Aorta (tissue), 5 donors: ENCODE data around the gene MYH13. TPM values are rescaled to one million over a fixed set of nuclear protein-coding genes. Genes with fewer than 3 reads are reported as not detected.

Experiments
- ATAC-seq: fragments of 200-7000 bp; cut with Tn5 transposase; one replicate; pipeline ENCODE4 v1.9.1; 2022; ENCODE audit warnings: moderate library complexity; ENCODE audit not compliant: low FRiP score
- DNase-seq, 2 donors: peaks; one replicate each; pipeline ENCODE4 v3.0.0-alpha.2; 2020
- H3K27ac ChIP-seq, 2 donors: one replicate each; pipeline ENCODE4 v1.5.1; 2013; ENCODE audit warnings: low read length in 2 of 2, mild to moderate bottlenecking in 2 of 2, moderate library complexity in 2 of 2, control low read depth in 1 of 2, inconsistent platforms in 1 of 2, low read depth in 1 of 2
- H3K27me3 ChIP-seq, 2 donors: one replicate each; pipeline ENCODE4 v1.6.1; 2013; ENCODE audit warnings: control low read depth in 1 of 2, low read length in 1 of 2, mild to moderate bottlenecking in 1 of 2, moderate library complexity in 1 of 2; ENCODE audit not compliant: insufficient read depth in 2 of 2, control insufficient read depth in 1 of 2
- H3K36me3 ChIP-seq, 2 donors: one replicate each; pipeline ENCODE4 v1.6.1; 2013; ENCODE audit warnings: control low read depth in 1 of 2, low read length in 1 of 2, mild to moderate bottlenecking in 1 of 2; ENCODE audit not compliant: insufficient read depth in 2 of 2, control insufficient read depth in 1 of 2
- H3K4me1 ChIP-seq, 2 donors: one replicate each; pipeline ENCODE4 v1.6.1; 2013; ENCODE audit warnings: low read length in 2 of 2, control low read depth in 1 of 2, mild to moderate bottlenecking in 1 of 2, moderate library complexity in 1 of 2; ENCODE audit not compliant: insufficient read depth in 2 of 2, control insufficient read depth in 1 of 2
- H3K4me3 ChIP-seq, 2 donors: one replicate each; pipeline ENCODE4 v1.5.1; 2013; ENCODE audit warnings: low read length in 2 of 2, control low read depth in 1 of 2, mild to moderate bottlenecking in 1 of 2
- H3K9me3 ChIP-seq: one replicate; pipeline ENCODE4 v1.6.1; 2013; ENCODE audit warnings: mild to moderate bottlenecking, low read length; ENCODE audit not compliant: control insufficient read depth
- WGBS, 2 donors: extraction: QIAGEN DNeasy Blood & Tissue Kit; methylation state at CpG; one replicate each; pipeline ENCODE4 v1.1.7; 2013; 5-methylcytosine and 5-hydroxymethylcytosine counted together
- intact Hi-C, 2 donors: fragments of 100-400 bp; cut with DNase I; formaldehyde crosslinking; loops; one replicate each; pipeline versions ENCODE4 v1.14.2 to v1.15.0; 2022
- polyA plus RNA-seq, 2 donors: library from polyadenylated mRNA; stranded (reverse); fragments of 200-250 nt; gene quantifications; one replicate each; pipeline ENCODE4 v1.2.3, GENCODE V29; 2013
- total RNA-seq, 2 donors: library from RNA; stranded (reverse); fragmentation: NEBNext Ultra II Directional; extraction: Animal tissue kit (Norgen Biotek cat#: 25700); gene quantifications; one replicate each; pipeline ENCODE4 v1.2.1, GENCODE V29; 2021
- donor health status: healthy with polysubstance abuse.
- donor health status: Bipolar disorder and iron deficiency.
- donor health status: DM: no; HTN: no; CAD: no.
- donor health status: DM: no; HTN: no; CAD: no.
- donor health status: DM: yes; HTN: yes; CAD: no.

MYH13 gene
- total and polyA plus RNA-seq, 4 donors: not detected

- H3K4me1 ChIP-seq: no peaks in the 10 kb centered on the region
- intact Hi-C loops: no loop called here
- WGBS, 2 donors: 32 to 36% methylated on average over 3 of the region's 3 CpGs
- peaks cover 1% of the 10 kb centered on the region for H3K9me3 ChIP-seq
- no peak overlapping the region for H3K4me3 ChIP-seq
- no peaks in the 10 kb centered on the region for H3K36me3 ChIP-seq
- H3K27me3 ChIP-seq: peaks cover 0 to 4% of the 10 kb centered on the region in 2 donors
- ATAC-seq (no peak), DNase-seq (no peak)
- no peak overlapping the region for H3K27ac ChIP-seq
Measured at GRCh38 chr17:10278218-10278617, 94.6 kb downstream of the MYH13 start.

GRCh38 chr17:10276436-10276835 lies 96.4 kb downstream of the MYH13 start:
- no peak overlapping the region for H3K4me3 ChIP-seq
- intact Hi-C loops: no loop called here
- no peaks in the 10 kb centered on the region for H3K27me3 ChIP-seq
- no peak overlapping the region for H3K27ac ChIP-seq
- WGBS, 2 donors: 21 to 55% methylated on average over 3 of the region's 3 CpGs
- H3K9me3 ChIP-seq: peaks cover 1% of the 10 kb centered on the region
- no peaks in the 10 kb centered on the region for H3K4me1 ChIP-seq
- DNase-seq (no peak), ATAC-seq (no peak)
- H3K36me3 ChIP-seq: no peaks in the 10 kb centered on the region

DNA sequence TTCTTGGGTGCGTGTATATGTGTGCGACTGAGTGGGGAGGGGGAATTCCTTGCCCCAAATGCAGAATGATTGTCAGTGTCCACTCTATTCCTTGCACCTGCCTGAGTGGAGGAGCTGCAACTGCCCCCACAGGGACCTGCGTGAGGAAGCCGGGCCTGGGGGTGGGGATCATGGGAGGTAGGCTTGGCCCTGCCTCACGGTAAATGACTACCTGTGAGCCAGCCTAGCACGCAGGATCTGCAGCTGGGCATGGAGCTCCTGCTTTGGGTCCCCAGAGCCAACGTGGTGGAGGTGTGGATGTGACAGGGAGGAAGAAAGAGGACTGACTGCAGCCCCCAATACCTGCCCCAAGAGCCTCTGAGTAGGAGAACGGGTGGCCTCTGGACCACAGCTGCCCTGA lies 97.4 kb downstream of the MYH13 start:
- H3K36me3 ChIP-seq: no peaks in the 10 kb centered on the region
- H3K27me3 ChIP-seq: no peaks in the 10 kb centered on the region
- no peaks in the 10 kb centered on the region for H3K9me3 ChIP-seq
- no peak overlapping the region for H3K4me3 ChIP-seq
- DNase-seq (no peak), ATAC-seq (no peak)
- no peak overlapping the region for H3K27ac ChIP-seq
- intact Hi-C loops: no loop called here
- WGBS, 2 donors: 75 to 80% methylated on average over 8 of the region's 8 CpGs
- H3K4me1 ChIP-seq: no peaks in the 10 kb centered on the region

- intact Hi-C loops: no loop called here
- no peak for ATAC-seq
- WGBS, 2 donors: 74 to 80% methylated on average over 3 of the region's 3 CpGs
- Histone ChIP-seq H3K27ac (no peak overlapping the region), H3K4me3 (no peak overlapping the region), H3K27me3 (no peaks in the 10 kb centered on the region), H3K36me3 (no peaks in the 10 kb centered on the region), H3K4me1 (no peaks in the 10 kb centered on the region), H3K9me3 (no peaks in the 10 kb centered on the region)
- no peak for DNase-seq
Measured at GRCh38 chr17:10271106-10271562, 101.7 kb downstream of the MYH13 start.

- ATAC-seq: no peak
- no peaks in the 10 kb centered on the region for H3K36me3 ChIP-seq
- H3K27me3 ChIP-seq: no peaks in the 10 kb centered on the region
- no peak overlapping the region for H3K4me3 ChIP-seq
- no peak for DNase-seq
- no peak overlapping the region for H3K27ac ChIP-seq
- no peaks in the 10 kb centered on the region for H3K4me1 ChIP-seq
- H3K9me3 ChIP-seq: no peaks in the 10 kb centered on the region
- 73 to 89% methylated on average over 1 of the region's 1 CpG for WGBS, 2 donors
- intact Hi-C loops: no loop called here
Measured at GRCh38 chr17:10270258-10270657, 102.5 kb downstream of the MYH13 start.

DNA sequence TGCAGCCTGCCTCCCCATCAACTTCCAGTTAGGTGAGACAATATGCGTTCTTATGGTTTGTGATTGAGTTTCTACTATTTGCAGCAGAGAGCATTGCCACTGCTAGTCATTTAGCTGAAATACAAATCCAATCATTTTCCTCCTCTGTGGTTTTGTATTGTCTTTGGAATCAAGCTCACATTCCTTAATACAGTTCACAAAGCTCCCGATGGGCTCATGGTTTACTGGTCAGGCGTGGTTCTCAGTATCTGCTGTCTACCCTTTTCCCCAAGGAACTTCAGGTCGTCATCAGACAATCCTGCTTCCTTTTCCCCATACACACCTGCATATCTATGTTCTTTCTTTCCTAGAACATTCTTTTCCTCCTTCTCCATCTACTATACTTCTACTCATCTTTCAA lies 104.8 kb downstream of the MYH13 start:
- no peak overlapping the region for H3K27ac ChIP-seq
- H3K27me3 ChIP-seq: no peaks in the 10 kb centered on the region
- H3K4me1 ChIP-seq: no peaks in the 10 kb centered on the region
- H3K9me3 ChIP-seq: no peaks in the 10 kb centered on the region
- no peak for ATAC-seq
- no peaks in the 10 kb centered on the region for H3K36me3 ChIP-seq
- intact Hi-C loops: no loop called here
- no peak for DNase-seq
- WGBS, 2 donors: 37% methylated on average over 4 of the region's 4 CpGs
- no peak overlapping the region for H3K4me3 ChIP-seq

- WGBS, 2 donors: 74 to 87% methylated on average over 3 of the region's 3 CpGs
- DNase-seq: no peak
- Histone ChIP-seq H3K4me1 (no peaks in the 10 kb centered on the region), H3K9me3 (no peaks in the 10 kb centered on the region), H3K4me3 (no peak overlapping the region), H3K27ac (no peak overlapping the region), H3K27me3 (no peaks in the 10 kb centered on the region), H3K36me3 (no peaks in the 10 kb centered on the region)
- ATAC-seq: no peak
- intact Hi-C loops: no loop called here
Measured at GRCh38 chr17:10266296-10266876, 106.4 kb downstream of the MYH13 start.

- intact Hi-C loops: no loop called here
- Histone ChIP-seq H3K27me3 (no peaks in the 10 kb centered on the region), H3K36me3 (no peaks in the 10 kb centered on the region), H3K4me1 (no peaks in the 10 kb centered on the region), H3K27ac (no peak overlapping the region), H3K4me3 (no peak overlapping the region), H3K9me3 (no peaks in the 10 kb centered on the region)
- no peak for DNase-seq
- WGBS, 2 donors: 30 to 33% methylated on average over 3 of the region's 3 CpGs
- no peak for ATAC-seq
Measured at GRCh38 chr17:10265100-10265810, 107.6 kb downstream of the MYH13 start.

DNA sequence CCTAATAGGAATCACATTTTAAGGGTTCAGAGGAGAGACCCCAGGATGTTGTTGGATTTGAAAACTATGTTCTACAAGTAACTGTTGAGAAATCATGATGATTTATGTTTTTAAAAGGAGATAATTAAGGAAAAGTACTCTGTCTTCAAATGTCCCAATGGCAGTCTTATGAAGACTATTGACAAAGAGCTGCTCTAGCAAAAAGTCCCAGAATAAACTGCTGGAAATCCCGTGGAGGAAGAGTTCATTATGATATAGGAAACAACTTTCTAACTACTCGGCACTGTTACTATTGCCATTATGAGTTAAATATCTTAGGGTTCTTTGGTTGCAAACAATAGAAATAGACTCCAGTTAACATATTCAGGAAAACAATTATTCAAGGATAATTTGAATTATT lies 108.8 kb downstream of the MYH13 start:
- Histone ChIP-seq H3K27ac (no peak overlapping the region), H3K4me3 (no peak overlapping the region), H3K36me3 (no peaks in the 10 kb centered on the region), H3K4me1 (no peaks in the 10 kb centered on the region), H3K9me3 (no peaks in the 10 kb centered on the region), H3K27me3 (no peaks in the 10 kb centered on the region)
- ATAC-seq (no peak), DNase-seq (no peak)
- intact Hi-C loops: no loop called here
- 79 to 83% methylated on average over 2 of the region's 2 CpGs for WGBS, 2 donors
